EL (cell line): Measurements from ENCODE around the gene STARD9.
A peak's percentile ranks its signal among the peaks of the same experiment; 100 is the strongest.

Experiments
- DNase-seq: peaks from one replicate; pipeline ENCODE4 v3.0.0-alpha.2; 2016

Gene STARD9

GRCh38 chr15:42632105-42632675 is 56.8 kb downstream of the STARD9 start:
- DNase-seq, result no peak

GRCh38 chr15:42640109-42640508 is 64.7 kb downstream of the STARD9 start:
- no peak for DNase-seq

GRCh38 chr15:42650208-42651066 is 75.0 kb downstream of the STARD9 start:
- peak; percentile 79 for DNase-seq

DNA sequence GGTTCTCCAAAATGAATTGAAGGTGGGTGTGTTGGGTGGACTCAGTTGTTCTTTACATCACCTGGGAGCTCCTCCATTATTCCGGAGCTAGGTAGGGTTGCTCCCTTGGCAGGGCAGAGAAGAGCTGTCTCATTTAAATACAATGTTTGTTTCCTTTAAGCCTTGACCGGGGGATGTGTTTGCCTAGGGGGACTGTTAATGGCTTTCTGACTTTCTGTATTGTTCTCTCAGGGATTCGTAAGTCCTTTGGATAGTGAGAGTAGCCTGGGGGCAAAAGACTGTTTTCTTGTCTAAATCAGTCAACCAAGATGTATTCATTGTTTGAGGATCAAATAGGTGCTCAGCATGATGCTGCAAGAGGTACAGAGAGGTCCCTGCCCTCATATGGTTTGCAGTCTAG is 90.4 kb downstream of the STARD9 start:
- no peak for DNase-seq

- DNase-seq, result no peak
Observed at GRCh38 chr15:42667855-42668254, 92.4 kb downstream of the STARD9 start.

- no peak for DNase-seq
Observed at GRCh38 chr15:42670451-42670850, 95.0 kb downstream of the STARD9 start.

DNA sequence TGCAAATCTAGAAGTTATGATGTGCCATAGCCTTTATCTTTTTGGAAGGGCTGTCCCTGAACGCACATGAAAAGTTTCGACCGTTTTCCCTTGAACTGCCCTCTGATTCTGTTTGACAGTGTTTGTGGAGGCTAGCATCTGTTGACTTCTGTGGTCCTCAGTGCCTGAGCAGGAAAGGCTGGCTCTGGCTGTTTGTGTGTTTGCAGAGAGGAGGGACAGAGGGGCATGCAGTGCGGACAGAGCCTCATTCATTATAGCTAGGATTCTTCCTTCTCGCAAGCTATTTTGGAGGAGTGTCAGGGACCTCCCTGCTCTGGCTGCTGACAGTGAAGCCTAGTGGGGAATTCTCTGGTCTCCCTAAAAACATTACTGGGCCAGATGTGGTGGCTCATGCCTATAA is 97.0 kb downstream of the STARD9 start:
- DNase-seq, result no peak

DNA sequence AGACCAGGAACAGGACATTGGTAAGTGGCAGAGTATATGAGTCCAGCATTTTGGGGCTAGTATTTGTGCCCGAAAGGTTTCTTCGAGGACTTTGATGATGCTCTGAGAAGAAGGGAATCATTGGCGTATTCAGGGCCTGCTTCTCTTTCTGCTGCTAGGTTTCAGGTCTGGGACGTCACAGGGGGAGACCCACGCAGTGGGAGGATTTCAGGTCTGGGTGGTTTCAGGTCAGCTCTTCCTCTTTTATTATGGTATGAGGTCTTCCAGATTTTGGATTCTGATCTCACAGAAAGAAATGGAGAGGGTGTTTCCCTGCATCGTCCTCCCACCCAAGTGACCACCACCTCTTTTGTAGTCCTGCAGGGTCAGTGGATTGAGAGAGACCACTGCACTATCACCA is 99.1 kb downstream of the STARD9 start:
- no peak for DNase-seq

- DNase-seq, result no peak
Observed at GRCh38 chr15:42675021-42675420, 99.6 kb downstream of the STARD9 start.

GRCh38 chr15:42679285-42680141 is 104.1 kb downstream of the STARD9 start:
- peak; percentile 12 for DNase-seq

- DNase-seq, result peak; percentile 14
Observed at GRCh38 chr15:42680142-42680482, 104.7 kb downstream of the STARD9 start.

DNA sequence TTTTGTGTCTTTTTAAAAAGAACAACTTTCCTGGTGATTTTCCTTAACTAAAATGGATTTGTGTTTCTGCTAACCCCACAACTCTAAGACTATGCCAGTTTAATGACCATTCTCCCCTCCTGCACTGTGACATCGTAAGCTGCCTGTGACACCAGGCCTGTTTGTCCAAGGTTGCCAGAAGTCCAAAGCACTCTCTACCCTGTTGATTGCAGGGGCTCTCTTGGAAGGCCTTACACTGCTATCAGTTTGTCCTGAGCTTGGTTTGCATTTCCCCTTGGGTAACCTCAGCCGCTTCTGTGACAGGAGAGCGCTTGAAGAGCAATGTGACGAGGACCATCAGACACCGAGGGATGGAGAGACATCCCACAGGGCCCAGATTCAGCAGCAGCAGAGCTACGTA is 105.7 kb downstream of the STARD9 start:
- no peak for DNase-seq

- DNase-seq, result no peak
Observed at GRCh38 chr15:42686281-42686680, 110.9 kb downstream of the STARD9 start.

DNA sequence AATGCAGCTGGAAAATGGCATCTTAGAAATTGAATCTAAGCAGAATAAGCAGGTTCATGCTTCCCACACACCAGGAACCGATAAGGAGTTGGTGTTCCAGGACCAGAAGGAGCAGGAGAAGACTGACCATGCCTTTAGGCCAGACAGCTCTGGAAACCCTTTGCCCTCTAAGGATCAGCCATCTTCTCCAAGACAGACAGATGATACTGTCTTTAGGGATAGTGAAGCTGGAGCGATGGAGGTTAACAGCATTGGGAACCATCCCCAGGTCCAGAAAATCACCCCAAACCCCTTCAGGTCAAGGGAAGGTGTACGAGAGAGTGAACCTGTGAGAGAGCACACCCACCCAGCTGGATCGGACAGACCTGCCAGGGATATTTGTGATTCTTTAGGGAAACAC is 112.3 kb downstream of the STARD9 start:
- DNase-seq, result no peak

- no peak for DNase-seq
Observed at GRCh38 chr15:42688301-42688700, 112.9 kb downstream of the STARD9 start.

GRCh38 chr15:42691308-42691707 is 115.9 kb downstream of the STARD9 start:
- DNase-seq, result no peak

DNA sequence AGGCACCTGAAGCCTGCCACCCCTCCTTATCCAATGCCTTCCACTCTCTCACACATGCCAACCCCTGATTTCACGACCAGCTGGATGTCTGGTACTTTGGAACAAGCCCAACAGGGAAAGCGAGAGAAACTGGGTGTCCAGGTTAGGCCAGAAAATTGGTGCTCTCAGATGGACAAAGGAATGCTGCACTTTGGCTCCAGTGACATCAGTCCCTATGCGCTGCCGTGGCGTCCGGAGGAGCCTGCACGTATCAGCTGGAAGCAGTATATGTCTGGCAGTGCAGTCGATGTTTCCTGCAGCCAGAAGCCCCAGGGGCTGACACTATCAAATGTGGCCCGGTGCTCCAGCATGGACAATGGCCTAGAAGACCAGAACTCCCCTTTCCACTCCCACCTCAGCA is 116.4 kb downstream of the STARD9 start:
- DNase-seq, result no peak

- DNase-seq, result no peak
Observed at GRCh38 chr15:42692536-42692935, 117.1 kb downstream of the STARD9 start.

DNA sequence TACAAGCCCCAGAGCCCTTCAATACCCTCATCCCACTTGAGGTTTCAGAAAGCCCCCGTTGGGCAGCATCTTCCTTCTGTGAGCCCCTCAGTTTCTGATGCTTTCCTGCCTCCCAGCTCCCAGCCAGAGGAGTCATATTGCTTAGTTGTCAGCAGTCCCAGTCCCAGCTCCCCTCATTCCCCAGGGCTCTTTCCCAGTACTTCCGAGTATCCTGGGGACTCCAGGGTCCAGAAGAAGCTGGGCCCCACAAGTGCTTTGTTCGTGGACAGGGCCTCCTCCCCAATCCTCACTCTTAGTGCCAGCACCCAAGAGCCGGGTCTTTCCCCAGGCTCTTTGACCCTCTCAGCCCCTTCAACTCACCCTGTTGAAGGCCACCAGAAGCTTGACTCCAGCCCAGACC is 117.6 kb downstream of the STARD9 start:
- DNase-seq, result no peak

GRCh38 chr15:42693496-42693895 is 118.1 kb downstream of the STARD9 start:
- DNase-seq, result no peak

- DNase-seq, result no peak
Observed at GRCh38 chr15:42693942-42694341, 118.5 kb downstream of the STARD9 start.

- no peak for DNase-seq
Observed at GRCh38 chr15:42694398-42694797, 119.0 kb downstream of the STARD9 start.

DNA sequence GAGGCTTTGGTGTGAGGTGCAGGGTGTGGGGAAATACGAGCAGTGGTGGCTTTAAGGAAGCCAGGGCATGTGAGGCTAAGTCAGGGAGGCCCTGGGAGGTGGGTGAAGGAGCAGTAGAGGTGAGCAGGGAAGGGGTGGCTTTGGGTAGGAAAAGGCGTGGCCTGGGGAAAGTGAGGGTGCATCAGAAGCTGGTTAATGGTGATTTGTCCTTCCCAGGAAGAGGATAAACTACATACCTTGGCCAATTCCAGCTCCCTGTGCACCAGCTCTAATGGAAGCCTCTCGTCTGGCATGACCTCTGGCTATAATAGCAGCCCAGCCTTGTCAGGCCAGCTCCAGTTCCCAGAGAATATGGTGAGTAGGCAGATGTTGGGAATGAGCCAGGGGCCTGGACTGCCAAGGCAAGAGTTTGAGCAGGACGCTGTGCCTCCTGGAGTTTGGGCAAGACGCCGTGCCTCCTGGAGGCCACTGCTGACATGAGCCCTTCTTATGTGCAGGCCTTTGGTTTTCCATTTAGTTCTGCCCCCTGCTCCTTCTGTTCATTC is 120.2 kb downstream of the STARD9 start:
- DNase-seq, result no peak

- no peak for DNase-seq
Observed at GRCh38 chr15:42696626-42697025, 121.2 kb downstream of the STARD9 start.
